Mesodermal cell (in vitro differentiated cells): ENCODE measurements around the gene COL23A1.
"Not testable (repeated sequence)": the region's sequence is repeated elsewhere in the genome, so short reads cannot be mapped to it uniquely, and the experiment has no call there.

ENCODE experiments used
- H3K27ac ChIP-seq: 2 replicates; pipeline ENCODE4 v1.7.0; 2013; ENCODE audit warnings: mild to moderate bottlenecking, low read depth, low read length, moderate library complexity; ENCODE audit not compliant: severe bottlenecking
- H3K36me3 ChIP-seq: 2 replicates; pipeline ENCODE4 v1.7.1; 2013; ENCODE audit warnings: mild to moderate bottlenecking, low read length, moderate library complexity; ENCODE audit not compliant: control insufficient read depth, insufficient read depth
- H3K4me1 ChIP-seq: one replicate; pipeline ENCODE4 v1.7.1; 2013; ENCODE audit warnings: mild to moderate bottlenecking, low read length; ENCODE audit not compliant: insufficient read depth, control insufficient read depth, poor library complexity, severe bottlenecking
- H3K4me3 ChIP-seq: 2 replicates; pipeline ENCODE4 v1.7.0; 2013; ENCODE audit warnings: low read length, control low read depth, mild to moderate bottlenecking; ENCODE audit not compliant: insufficient read depth, poor library complexity, severe bottlenecking; ENCODE audit errors: extremely low read depth
- H3K9me3 ChIP-seq: 2 replicates; pipeline ENCODE4 v1.7.1; 2013; ENCODE audit warnings: mild to moderate bottlenecking, low read length, moderate library complexity; ENCODE audit not compliant: control insufficient read depth
- WGBS, 2 experiments: methylation state at CpG; one replicate each; pipeline ENCODE4 v1.1.5; 2013; ENCODE audit warnings: missing lambda C conversion rate in 2 of 2; ENCODE audit not compliant: insufficient coverage in 2 of 2; 5-methylcytosine and 5-hydroxymethylcytosine counted together

COL23A1 gene

GRCh38 chr5:178487911-178488600, 102.1 kb downstream of the COL23A1 start:
- Histone ChIP-seq H3K27ac (no peak overlapping the region), H3K4me1 (no peaks in the 10 kb centered on the region), H3K36me3 (no peaks in the 10 kb centered on the region), H3K9me3 (peaks cover 3% of the 10 kb centered on the region), H3K4me3 (no peak overlapping the region)
- WGBS, 2 experiments, result 78 to 83% methylated on average over 9 of the region's 9 CpGs

GRCh38 chr5:178486878-178487512, 103.2 kb downstream of the COL23A1 start:
- not testable (repeated sequence) for H3K4me1 ChIP-seq, H3K27ac ChIP-seq, H3K9me3 ChIP-seq, H3K36me3 ChIP-seq, H3K4me3 ChIP-seq
- WGBS, 2 experiments, result 95 to 96% methylated on average over 8 to 9 of the region's 10 CpGs

GRCh38 chr5:178486239-178486641, 104.0 kb downstream of the COL23A1 start:
- Histone ChIP-seq H3K27ac (no peak overlapping the region), H3K4me3 (no peak overlapping the region), H3K4me1 (no peaks in the 10 kb centered on the region), H3K9me3 (peaks cover 3% of the 10 kb centered on the region), H3K36me3 (no peaks in the 10 kb centered on the region)
- 85 to 89% methylated on average over 17 of the region's 17 CpGs for WGBS, 2 experiments

- H3K27ac ChIP-seq, result no peak overlapping the region
- H3K9me3 ChIP-seq, result no peaks in the 10 kb centered on the region
- no peaks in the 10 kb centered on the region for H3K4me1 ChIP-seq
- no peaks in the 10 kb centered on the region for H3K36me3 ChIP-seq
- no peak overlapping the region for H3K4me3 ChIP-seq
- WGBS, 2 experiments, result 86 to 98% methylated on average over 8 of the region's 9 CpGs
Measured at GRCh38 chr5:178483620-178484019, 106.6 kb downstream of the COL23A1 start.

GRCh38 chr5:178479261-178479660, 110.9 kb downstream of the COL23A1 start:
- Histone ChIP-seq H3K27ac (no peak overlapping the region), H3K9me3 (peaks cover 9% of the 10 kb centered on the region), H3K4me3 (no peak overlapping the region), H3K4me1 (no peaks in the 10 kb centered on the region), H3K36me3 (no peaks in the 10 kb centered on the region)
- 78 to 90% methylated on average over 5 to 8 of the region's 9 CpGs for WGBS, 2 experiments

GRCh38 chr5:178478370-178478769, 111.8 kb downstream of the COL23A1 start:
- Histone ChIP-seq H3K36me3 (no peaks in the 10 kb centered on the region), H3K4me1 (no peaks in the 10 kb centered on the region), H3K4me3 (no peak overlapping the region), H3K9me3 (peaks cover 9% of the 10 kb centered on the region), H3K27ac (no peak overlapping the region)
- 85 to 94% methylated on average over 3 to 5 of the region's 5 CpGs for WGBS, 2 experiments

GRCh38 chr5:178477802-178478201, 112.4 kb downstream of the COL23A1 start:
- H3K4me1 ChIP-seq, result no peaks in the 10 kb centered on the region
- H3K9me3 ChIP-seq, result peaks cover 9% of the 10 kb centered on the region
- no peaks in the 10 kb centered on the region for H3K36me3 ChIP-seq
- H3K27ac ChIP-seq, result no peak overlapping the region
- no peak overlapping the region for H3K4me3 ChIP-seq
- 77 to 78% methylated on average over 7 to 8 of the region's 8 CpGs for WGBS, 2 experiments

- H3K36me3 ChIP-seq, result no peaks in the 10 kb centered on the region
- H3K4me3 ChIP-seq, result no peak overlapping the region
- no peaks in the 10 kb centered on the region for H3K4me1 ChIP-seq
- WGBS, 2 experiments, result 90 to 96% methylated on average over 11 of the region's 12 CpGs
- H3K27ac ChIP-seq, result no peak overlapping the region
- peaks cover 9% of the 10 kb centered on the region for H3K9me3 ChIP-seq
Measured at GRCh38 chr5:178476972-178477754, 113.0 kb downstream of the COL23A1 start.

GRCh38 chr5:178476531-178476930, 113.7 kb downstream of the COL23A1 start:
- Histone ChIP-seq H3K36me3 (no peaks in the 10 kb centered on the region), H3K4me3 (no peak overlapping the region), H3K4me1 (no peaks in the 10 kb centered on the region), H3K27ac (no peak overlapping the region), H3K9me3 (peaks cover 9% of the 10 kb centered on the region)
- 85 to 94% methylated on average over 8 of the region's 8 CpGs for WGBS, 2 experiments

- no peak overlapping the region for H3K4me3 ChIP-seq
- no peaks in the 10 kb centered on the region for H3K36me3 ChIP-seq
- H3K27ac ChIP-seq, result no peak overlapping the region
- 93 to 97% methylated on average over 4 of the region's 5 CpGs for WGBS, 2 experiments
- H3K9me3 ChIP-seq, result peaks cover 9% of the 10 kb centered on the region
- no peaks in the 10 kb centered on the region for H3K4me1 ChIP-seq
Measured at GRCh38 chr5:178475422-178475821, 114.8 kb downstream of the COL23A1 start.
